D721Med (cell line): Measurements from ENCODE around the gene TNS4.

Source experiments
- DNase-seq: peaks from one replicate; pipeline ENCODE4 v3.0.0; 2011; ENCODE audit warnings: low spot score; ENCODE audit not compliant: insufficient read length
- FAIRE-seq: peaks from 2 replicates; lab custom pipeline; 2011; peaks lifted over from hg19 to GRCh38; lab: Jason Lieb, UNC
- TF ChIP-seq, protein P1 (sequence below): IDR thresholded peaks from 2 replicates; pipeline ENCODE4 v1.5.1; 2012; ENCODE audit warnings: mild to moderate bottlenecking, control low read depth; ENCODE audit not compliant: insufficient read depth; ENCODE audit errors: missing control alignments

Gene TNS4

DNA sequence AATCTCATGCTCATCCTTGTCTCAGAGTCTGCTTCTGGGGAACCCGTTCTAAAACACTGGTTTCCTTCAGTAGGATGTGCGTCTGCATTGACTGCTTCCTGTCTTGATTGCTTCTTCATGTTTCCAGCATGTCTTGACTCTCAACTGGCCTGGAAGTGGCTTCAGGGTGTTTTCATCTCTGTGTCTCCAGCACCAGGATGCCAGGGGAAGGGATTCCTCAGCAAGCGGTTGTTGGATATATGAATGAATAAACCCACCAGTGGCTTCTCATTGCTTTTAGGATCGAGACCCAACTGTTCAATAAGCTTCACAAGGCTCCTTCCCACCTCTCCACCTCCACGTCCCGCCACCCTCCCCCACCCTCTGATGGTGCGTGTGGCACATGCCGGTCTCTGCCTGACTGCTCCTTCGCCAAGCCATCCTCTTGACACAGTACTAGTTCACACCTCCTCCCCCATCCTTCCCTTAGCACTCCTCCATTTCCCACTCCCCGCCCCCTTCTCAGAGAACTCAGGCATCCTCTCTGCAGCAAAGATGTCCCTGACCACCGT lies 14.1 kb upstream of the TNS4 start:
- DNase-seq (no peak), FAIRE-seq (no peak)
- TF ChIP-seq, protein P1, sequence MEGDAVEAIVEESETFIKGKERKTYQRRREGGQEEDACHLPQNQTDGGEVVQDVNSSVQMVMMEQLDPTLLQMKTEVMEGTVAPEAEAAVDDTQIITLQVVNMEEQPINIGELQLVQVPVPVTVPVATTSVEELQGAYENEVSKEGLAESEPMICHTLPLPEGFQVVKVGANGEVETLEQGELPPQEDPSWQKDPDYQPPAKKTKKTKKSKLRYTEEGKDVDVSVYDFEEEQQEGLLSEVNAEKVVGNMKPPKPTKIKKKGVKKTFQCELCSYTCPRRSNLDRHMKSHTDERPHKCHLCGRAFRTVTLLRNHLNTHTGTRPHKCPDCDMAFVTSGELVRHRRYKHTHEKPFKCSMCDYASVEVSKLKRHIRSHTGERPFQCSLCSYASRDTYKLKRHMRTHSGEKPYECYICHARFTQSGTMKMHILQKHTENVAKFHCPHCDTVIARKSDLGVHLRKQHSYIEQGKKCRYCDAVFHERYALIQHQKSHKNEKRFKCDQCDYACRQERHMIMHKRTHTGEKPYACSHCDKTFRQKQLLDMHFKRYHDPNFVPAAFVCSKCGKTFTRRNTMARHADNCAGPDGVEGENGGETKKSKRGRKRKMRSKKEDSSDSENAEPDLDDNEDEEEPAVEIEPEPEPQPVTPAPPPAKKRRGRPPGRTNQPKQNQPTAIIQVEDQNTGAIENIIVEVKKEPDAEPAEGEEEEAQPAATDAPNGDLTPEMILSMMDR = no peak

DNA sequence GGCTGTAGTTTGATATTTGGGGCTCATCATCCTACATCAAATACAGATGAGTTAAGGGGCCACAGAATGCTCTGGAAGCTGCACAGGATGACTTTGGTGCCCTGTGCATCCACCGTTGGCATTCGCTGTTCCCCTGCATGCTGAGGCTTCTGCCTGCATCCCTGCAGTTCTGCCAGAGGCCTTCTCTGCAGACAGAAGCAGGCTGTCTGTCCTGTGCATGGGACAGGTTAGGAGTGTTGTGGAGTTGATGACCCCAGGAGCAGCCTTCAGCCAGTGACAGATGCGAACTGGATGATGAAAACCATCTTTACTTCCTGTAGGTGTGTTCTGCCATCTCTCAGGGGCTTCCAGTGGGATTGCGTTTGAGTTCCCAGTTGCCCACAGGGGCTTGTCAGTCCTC lies 13.6 kb upstream of the TNS4 start:
- TF ChIP-seq, protein P1 = no peak
- FAIRE-seq (no peak), DNase-seq (no peak)

DNA sequence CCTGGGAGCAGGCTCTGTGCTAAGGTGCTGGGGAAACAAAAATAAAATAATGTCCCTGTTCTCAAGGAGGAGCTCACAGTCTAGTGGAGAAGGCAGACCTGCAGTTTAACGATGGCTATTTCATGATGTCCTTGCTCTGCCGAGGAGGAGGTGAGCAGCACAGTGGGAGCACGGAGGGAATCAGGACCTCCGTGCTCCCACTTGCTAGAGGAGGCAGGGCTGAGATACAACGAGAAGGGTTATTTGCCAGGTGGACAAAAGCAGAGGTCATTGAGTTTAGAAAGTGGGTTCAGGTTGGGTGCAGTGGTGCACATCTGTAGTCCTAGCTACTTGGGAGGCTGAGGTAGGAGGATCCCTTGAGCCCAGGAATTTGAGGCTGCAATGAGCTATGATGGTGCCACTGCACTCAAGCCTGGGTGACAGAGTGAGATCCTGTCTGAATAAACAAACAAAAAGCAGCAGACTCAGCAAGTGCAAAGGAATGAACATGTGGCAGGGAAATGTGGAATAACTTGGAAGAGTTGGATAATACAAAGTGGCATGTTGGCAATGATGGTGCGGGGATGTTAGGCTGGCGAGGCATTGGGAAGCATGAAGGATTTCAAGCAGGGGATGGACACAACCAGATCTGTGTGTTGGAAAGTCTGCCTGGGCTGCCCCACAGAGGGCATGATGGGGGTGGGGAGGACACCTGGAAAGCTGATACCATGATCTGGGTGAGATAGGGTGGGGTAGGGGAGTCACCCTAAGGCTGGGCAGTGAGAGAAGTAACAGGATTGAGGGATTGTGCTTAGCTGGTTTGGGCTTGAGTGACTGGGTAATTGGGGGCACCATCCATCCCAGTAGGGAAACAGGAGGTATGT lies 12.8 kb upstream of the TNS4 start:
- no peak for DNase-seq
- no peak for FAIRE-seq
- TF ChIP-seq, protein P1 = no peak

DNA sequence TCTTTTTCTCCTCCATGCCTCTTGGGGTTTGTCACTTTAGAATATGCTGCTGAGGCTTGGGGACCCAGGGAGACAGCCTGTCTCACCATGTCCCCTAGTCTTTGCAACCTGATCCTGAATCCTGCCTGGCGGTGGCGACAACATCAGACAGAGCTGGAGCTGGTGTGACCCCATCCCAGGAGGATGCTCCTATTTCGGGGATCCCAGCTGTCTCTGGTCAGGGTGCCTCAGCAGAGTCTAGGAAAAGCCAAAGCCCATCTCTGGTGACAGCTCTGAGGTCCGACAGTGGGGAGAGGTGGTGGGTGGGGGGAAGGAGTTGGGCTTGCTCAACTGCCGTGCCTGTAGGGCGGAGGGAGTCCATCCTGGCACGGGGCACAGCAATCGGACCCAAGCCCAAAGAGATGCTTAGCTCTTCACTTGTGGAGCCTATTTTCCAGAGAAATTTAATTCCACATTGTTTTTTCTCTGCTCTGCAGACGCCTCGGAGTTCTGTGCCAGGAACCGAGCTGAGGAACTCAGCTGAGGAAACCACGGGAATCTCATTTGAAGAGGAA lies 10.3 kb upstream of the TNS4 start:
- no peak for FAIRE-seq

GRCh38 chr17:40511136-40511535 lies 9.7 kb upstream of the TNS4 start:
- DNase-seq (no peak), FAIRE-seq (no peak)
- TF ChIP-seq, protein P1 = no peak

More for the DNA sequence above, 10.3 kb upstream of the TNS4 start:
- TF ChIP-seq, protein P1 = no peak
- DNase-seq = no peak

DNA sequence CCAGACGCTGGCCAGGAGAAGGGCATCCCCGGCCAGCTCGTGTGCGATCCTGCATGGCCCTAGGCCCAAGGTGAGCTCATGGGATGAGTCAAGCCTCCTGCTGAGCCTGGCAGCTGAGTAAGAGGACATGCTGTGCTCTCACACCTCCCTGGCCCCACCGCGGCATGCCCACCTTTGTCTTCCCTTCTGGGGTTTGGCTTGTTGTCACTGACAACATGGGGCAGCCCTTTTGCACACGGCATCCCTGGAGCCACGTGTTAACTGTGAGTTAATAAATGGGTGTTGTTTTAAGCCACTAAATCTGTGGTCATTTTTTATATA lies 8.9 kb upstream of the TNS4 start:
- DNase-seq (no peak), FAIRE-seq (no peak)
- TF ChIP-seq, protein P1 = no peak
